PFSK-1 (cell line): ENCODE results near the gene TECR.

Experiments
- POLR2AphosphoS5 ChIP-seq: IDR thresholded peaks from 2 replicates; pipeline ENCODE4 v1.6.1; 2012; ENCODE audit warnings: low read depth, mild to moderate bottlenecking, control low read depth, low read length, moderate library complexity
- REST ChIP-seq, 2 experiments: IDR thresholded peaks; 2 replicates each; pipeline versions ENCODE4 v1.6.1 to v1.8.0; 2011 to 2012; ENCODE audit warnings: low read depth in 2 of 2, low read length in 2 of 2, control low read depth in 1 of 2, inconsistent platforms in 1 of 2, mild to moderate bottlenecking in 1 of 2, moderate library complexity in 1 of 2; ENCODE audit not compliant: insufficient read depth in 1 of 2

- TF ChIP-seq REST (IDR thresholded peaks at IDR 0.05; ENCODE audit: insufficient read depth in 1 of 2, low read depth in 2 of 2, low read length in 2 of 2): no peak
- TF ChIP-seq POLR2AphosphoS5: no peak
Measured at GRCh38 chr19:14614099-14614412, 84.7 kb downstream of the TECR start.
